Testis (tissue), 2 donors: ENCODE results near the gene DNAJC6.

ENCODE experiments used
- CTCF ChIP-seq, 3 experiments: fragments of 450-650 bp in 2 of 3; fragments of 200-600 bp in 1 of 3; sonication (generic) in 1 of 3; IDR thresholded peaks; one replicate each; pipeline ENCODE4 v1.5.1; 2016 to 2019; ENCODE audit warnings: antibody characterized with exemption in 3 of 3, mild to moderate bottlenecking in 2 of 3, moderate library complexity in 1 of 3
- POLR2A ChIP-seq: fragments of 450-650 bp; IDR thresholded peaks from one replicate; pipeline ENCODE4 v1.6.1; 2017; ENCODE audit warnings: antibody characterized with exemption, mild to moderate bottlenecking, moderate library complexity

- no peak for TF ChIP-seq CTCF (IDR thresholded peaks at IDR 0.05)
- TF ChIP-seq POLR2A, result no peak
Observed at GRCh38 chr1:65267271-65267670, 42.1 kb upstream of the DNAJC6 start.
